Activated CD8-positive, alpha-beta memory T cell treated with anti-CD3 and anti-CD28 coated beads, Interleukin-2, amount 50 U/mL, for 4 hours (primary cell): ENCODE measurements around the gene SIRT7.
"Not testable (repeated sequence)": the region's sequence is repeated elsewhere in the genome, so short reads cannot be mapped to it uniquely, and the experiment has no call there.

Experiments used
- DNase-seq: peaks from one replicate; pipeline ENCODE4 v3.0.0-alpha.2; 2020

Gene SIRT7

GRCh38 chr17:81954131-81955057, 36.4 kb upstream of the SIRT7 start:
- no peak for DNase-seq

GRCh38 chr17:81953443-81953842, 35.5 kb upstream of the SIRT7 start:
- DNase-seq = not testable (repeated sequence)

DNA sequence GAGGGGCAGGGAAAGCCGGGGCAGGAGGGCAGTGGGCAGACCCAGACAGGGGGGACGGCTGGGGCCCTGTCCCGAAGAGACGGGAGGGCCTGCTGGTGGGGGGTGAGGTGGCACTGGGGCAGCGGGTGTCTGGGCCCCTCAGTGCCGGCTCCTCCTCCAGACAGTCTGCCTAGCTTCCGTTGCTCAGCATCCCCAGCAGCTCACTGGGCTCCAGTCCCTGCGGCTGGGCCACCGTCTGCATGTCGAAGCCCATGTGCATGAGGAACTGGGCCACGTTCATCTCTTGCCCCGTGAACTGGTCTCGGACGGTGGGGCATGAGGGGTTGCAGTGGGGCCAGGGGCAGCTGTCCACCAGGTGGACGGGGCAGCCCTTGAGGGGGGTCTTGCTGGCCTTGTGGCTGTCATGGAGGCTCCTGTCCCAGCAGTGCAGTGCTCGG, 34.8 kb upstream of the SIRT7 start:
- DNase-seq = no peak

- no peak for DNase-seq
Observed at GRCh38 chr17:81951785-81952684, 34.1 kb upstream of the SIRT7 start.

DNA sequence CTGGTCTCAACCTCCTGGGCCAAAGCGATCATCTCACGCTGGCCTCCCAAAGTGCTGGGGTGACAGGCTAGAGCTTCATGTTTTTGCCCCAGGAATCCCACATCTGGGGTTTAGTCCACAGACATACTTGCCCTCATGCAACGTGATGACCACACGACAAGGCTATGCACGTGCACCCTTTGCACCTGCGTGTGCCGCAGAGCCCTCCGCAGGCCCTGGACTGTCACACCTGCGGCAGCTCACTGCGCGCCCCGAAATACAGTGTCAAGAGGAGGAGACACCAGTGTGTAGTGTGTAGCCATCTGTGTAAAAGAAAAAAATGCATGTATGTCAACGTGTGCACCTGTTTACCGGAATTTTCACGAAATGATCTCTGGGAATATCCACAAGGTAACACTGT, 32.5 kb upstream of the SIRT7 start:
- no peak for DNase-seq

- DNase-seq = peak; percentile 16
Observed at GRCh38 chr17:81948635-81949378, 30.8 kb upstream of the SIRT7 start.

DNA sequence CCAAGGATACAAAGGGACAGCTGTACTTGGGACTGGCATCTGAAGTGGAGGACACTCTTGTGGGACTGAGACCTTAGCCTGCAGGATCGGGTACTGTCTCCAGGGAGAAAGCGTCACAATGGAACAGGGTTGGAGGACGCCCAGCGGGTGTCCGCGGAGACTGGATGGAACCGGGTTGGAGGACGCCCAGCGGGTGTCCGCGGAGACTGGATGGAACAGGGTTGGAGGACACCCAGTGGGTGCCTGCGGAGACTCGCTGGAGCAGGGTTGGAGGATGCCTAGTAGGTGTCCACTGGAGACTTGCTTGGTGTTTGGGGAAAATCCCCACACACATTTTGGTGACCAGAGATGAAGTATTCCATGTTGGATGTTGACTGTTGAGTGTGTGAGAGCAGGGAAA, 29.2 kb upstream of the SIRT7 start, which contains the start of gene MYADML2:
TSS of gene MYADML2 (minus strand) at position 45 of the 400 bp plus-strand sequence. CDS start 5,492 bp downstream, outside the sequence.
- DNase-seq = no peak

GRCh38 chr17:81944858-81945257, 26.9 kb upstream of the SIRT7 start:
- no peak for DNase-seq

- no peak for DNase-seq
Observed at GRCh38 chr17:81942167-81942553, 24.2 kb upstream of the SIRT7 start.

DNA sequence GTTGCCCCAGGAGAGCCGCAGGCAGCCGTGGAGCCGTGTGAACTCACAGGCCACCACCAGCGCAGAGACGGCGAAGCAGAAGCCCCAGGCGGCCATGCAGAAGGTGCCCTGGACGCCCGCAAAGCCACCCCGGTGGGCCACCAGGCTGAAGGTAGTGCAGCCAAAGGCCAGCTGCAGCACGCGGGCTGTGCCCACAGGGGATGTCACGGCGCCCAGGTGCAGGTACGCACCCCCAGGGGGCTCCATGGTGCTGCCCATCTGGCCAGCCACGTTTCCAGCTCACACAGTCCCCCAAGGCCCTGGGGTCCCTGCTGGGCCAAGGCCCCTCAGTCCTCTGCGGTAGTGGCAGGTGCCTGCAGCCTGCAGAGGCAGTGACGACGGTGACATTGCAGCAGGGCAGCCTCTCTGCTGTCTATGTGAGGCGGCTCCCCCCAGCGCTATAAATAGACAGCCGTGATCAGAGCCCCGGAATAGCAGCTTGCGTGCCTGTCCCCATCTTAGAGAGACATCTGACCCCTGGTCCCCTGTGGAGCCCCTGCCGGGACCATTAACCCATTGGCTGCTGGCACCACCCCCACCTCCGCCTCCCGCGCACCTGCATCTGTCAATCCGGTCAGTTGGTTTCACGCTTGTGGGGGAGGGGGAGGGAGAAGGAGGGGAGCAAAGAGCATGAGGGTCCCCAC, 23.6 kb upstream of the SIRT7 start:
- peak; percentile 15 for DNase-seq

GRCh38 chr17:81940538-81941483, 22.8 kb upstream of the SIRT7 start:
- DNase-seq = no peak

DNA sequence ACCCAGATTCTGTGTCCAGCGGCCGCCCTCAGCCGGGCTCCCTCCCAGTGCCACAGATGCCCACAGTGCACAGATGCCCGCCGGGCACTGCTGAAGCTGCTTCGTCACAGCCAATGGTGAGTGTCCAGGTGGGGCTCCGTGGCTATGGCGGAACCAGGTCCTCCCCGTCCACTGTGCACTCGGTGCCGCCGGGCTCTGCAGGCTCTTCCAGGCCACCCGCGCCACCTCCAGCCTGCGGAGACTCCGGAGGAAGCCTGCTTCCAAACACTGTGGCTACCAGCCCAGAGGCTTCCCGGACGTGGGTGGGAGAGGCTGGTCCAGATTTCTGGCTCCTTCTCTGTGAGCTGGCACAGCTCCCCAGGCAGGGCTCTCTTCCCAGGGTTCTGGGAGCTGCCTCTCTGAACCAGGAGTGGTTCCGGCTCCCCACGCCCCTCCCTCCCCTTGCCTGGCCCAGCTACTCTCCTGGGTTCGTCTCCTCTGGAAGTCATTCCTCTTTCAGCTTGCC, 22.0 kb upstream of the SIRT7 start:
- DNase-seq = no peak

GRCh38 chr17:81939218-81939617, 21.2 kb upstream of the SIRT7 start:
- no peak for DNase-seq

DNA sequence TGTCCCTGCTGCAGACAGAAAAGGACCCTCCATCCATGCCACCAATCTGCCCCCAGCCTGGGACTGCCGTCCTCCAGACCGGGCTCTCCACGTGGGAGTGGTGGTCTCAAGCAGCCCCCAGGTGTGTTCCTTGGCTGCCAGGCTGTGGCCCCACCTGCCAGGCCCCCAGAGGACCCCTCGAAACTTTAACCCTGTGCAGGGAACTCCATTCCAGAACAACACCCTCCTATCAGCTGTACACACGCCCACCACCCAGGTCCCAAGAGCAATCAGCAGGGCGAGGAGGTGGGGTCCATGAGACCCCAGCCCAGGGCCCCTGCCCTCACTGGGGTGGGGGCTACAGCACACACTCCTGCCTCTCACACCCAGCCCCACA, 17.7 kb upstream of the SIRT7 start:
- no peak for DNase-seq

DNA sequence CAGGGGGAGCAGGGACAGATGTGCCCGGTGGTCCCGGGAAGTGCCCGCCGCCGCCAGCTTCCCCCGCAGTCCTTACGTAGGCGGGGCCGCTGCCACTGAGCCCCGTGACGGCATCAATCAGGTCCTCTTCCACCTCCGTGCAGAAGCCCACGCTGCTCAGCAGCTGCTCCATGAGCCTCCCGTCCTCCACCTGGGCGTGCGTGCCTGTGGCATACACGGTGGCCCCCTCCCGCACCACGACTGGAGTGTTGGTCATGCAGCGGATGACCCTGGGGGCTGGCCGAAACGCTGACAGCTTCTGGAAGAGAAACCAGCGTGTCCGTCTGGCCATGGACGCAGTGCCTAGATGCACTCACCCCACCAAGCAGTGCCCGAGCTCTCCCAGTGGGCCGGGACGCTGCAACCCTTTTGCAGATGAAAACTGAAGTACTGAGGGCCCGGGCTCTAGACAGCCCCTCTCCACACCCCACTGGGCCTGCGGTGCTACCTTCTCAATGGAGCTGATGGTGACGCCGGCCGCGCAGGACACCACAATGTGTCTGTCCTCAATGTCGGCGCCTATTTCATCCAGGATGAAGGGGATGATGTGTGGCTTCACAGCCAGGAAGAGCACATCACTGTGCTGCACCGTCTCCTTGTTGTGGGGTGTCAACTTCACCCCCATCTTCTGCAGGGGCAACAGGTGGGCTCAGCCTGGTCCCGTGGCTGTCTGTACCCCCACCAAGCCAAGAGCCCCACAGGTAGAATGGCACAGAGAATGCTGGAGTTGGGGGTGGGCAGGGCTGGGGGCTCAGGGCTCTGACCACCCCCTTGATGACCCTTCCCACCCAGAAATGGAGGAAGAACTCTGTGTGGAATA, 17.1 kb upstream of the SIRT7 start:
- DNase-seq = peak; percentile 19

- no peak for DNase-seq
Observed at GRCh38 chr17:81934098-81934757, 16.3 kb upstream of the SIRT7 start.

GRCh38 chr17:81933178-81933699, 15.3 kb upstream of the SIRT7 start:
- no peak for DNase-seq

GRCh38 chr17:81932333-81932983, 14.5 kb upstream of the SIRT7 start:
- DNase-seq = no peak
